ENCODE data around the gene ROR1.

Gene ROR1

DNA sequence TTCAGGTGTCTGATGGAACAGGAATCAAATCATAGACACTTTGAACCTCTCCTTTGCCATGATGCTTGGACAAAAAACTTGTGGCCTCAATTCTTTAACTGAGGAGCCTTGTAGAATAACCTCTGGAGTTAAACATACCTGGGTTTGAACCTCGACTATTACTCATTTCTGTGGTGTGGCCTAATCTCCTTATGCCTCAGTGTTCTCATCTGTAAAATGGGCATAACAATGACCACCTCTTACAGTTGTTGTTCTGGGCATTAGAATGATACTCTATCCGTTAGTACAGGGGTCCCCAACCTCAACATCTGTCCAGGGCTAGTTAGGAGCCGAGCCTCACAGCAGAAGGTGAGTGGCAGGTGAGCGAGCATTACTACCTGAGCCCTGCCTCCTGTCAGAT is 137.2 kb downstream of the ROR1 start:
- DNase-seq = no peak
- Histone ChIP-seq H3K9me3 (no peaks in the 10 kb centered on the region), H3K4me3 (ENCODE audit: low read depth, low read length) (no peak overlapping the region), H3K36me3 (no peaks in the 10 kb centered on the region), H3K27me3 (no peaks in the 10 kb centered on the region), H3K4me1 (no peaks in the 10 kb centered on the region)
- TF ChIP-seq, protein P1, sequence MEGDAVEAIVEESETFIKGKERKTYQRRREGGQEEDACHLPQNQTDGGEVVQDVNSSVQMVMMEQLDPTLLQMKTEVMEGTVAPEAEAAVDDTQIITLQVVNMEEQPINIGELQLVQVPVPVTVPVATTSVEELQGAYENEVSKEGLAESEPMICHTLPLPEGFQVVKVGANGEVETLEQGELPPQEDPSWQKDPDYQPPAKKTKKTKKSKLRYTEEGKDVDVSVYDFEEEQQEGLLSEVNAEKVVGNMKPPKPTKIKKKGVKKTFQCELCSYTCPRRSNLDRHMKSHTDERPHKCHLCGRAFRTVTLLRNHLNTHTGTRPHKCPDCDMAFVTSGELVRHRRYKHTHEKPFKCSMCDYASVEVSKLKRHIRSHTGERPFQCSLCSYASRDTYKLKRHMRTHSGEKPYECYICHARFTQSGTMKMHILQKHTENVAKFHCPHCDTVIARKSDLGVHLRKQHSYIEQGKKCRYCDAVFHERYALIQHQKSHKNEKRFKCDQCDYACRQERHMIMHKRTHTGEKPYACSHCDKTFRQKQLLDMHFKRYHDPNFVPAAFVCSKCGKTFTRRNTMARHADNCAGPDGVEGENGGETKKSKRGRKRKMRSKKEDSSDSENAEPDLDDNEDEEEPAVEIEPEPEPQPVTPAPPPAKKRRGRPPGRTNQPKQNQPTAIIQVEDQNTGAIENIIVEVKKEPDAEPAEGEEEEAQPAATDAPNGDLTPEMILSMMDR (IDR thresholded peaks at IDR 0.05; ENCODE audit: low read depth, low read length) = no peak

DNA sequence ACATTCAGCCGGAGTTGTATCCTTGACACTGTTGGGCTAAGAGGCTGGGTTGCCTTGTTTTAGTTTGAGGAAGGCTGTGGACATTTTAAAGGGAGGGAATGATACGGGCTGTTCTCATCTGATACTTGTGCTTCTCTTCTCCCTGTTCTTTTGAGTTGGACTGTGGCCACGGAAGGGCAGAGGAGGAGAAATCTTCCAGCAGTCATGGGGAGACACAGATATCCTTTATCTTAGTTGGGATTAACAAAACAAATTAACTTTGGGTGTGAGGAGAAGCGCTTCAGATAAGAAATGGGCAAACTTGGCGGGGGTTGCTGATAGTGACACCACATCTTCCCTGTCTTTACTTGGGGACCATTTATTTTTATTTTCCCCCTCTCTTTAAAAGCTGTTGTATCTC is 138.8 kb downstream of the ROR1 start:
- TF ChIP-seq, protein P1 (IDR thresholded peaks at IDR 0.05; ENCODE audit: low read depth, low read length) = no peak
- Histone ChIP-seq H3K4me1 (no peaks in the 10 kb centered on the region), H3K36me3 (no peaks in the 10 kb centered on the region), H3K9me3 (no peaks in the 10 kb centered on the region), H3K4me3 (ENCODE audit: low read depth, low read length) (no peak overlapping the region), H3K27me3 (no peaks in the 10 kb centered on the region)
- no peak for DNase-seq

DNA sequence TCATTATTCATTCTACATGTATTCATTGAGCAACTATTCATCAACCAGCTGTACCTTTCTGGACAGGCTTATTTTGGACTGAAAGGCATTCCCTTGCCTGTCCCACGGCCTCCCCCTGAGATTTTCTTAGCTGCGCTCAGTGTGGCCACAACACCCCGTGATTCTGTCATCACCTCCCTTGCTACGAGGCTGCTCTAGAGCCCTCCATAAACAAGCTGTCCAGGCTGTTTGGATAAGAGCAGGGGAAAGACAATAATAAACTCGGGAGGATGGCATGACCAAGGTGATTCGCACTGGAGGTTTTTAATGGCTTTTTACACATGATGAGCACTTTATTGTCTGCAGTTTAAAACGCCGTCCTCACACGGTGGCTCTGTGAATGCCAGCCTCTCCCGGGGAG is 139.7 kb downstream of the ROR1 start:
- Histone ChIP-seq H3K9me3 (no peaks in the 10 kb centered on the region), H3K36me3 (no peaks in the 10 kb centered on the region), H3K4me1 (no peaks in the 10 kb centered on the region), H3K4me3 (ENCODE audit: low read depth, low read length) (no peak overlapping the region), H3K27me3 (no peaks in the 10 kb centered on the region)
- TF ChIP-seq, protein P1 (IDR thresholded peaks at IDR 0.05; ENCODE audit: low read depth, low read length) = no peak
- no peak for DNase-seq

DNA sequence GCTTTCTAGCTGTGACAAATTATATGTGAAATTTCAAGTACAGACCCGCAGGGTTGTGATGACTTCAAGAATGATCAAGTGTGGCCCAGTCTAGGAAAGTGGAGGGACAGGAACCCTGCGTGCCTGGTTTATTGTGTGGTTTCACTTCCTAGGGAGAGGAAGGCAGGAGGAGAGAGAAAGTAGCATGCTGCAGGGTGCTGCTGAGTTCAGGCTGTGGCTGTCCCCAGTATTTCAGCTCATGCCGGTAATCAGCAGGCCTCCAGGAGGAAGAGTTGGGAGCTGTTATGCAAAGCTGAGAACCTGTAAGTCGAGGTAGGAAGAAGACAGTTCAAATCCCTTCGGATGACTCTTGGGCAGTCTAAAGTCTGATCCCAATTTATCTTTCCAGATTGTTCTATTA is 140.4 kb downstream of the ROR1 start:
- DNase-seq = no peak
- TF ChIP-seq, protein P1 (IDR thresholded peaks at IDR 0.05; ENCODE audit: low read depth, low read length) = no peak
- no peaks in the 10 kb centered on the region for H3K9me3 ChIP-seq
- no peaks in the 10 kb centered on the region for H3K4me1 ChIP-seq
- H3K4me3 ChIP-seq (ENCODE audit: low read depth, low read length) = no peak overlapping the region
- no peaks in the 10 kb centered on the region for H3K36me3 ChIP-seq
- no peaks in the 10 kb centered on the region for H3K27me3 ChIP-seq

DNA sequence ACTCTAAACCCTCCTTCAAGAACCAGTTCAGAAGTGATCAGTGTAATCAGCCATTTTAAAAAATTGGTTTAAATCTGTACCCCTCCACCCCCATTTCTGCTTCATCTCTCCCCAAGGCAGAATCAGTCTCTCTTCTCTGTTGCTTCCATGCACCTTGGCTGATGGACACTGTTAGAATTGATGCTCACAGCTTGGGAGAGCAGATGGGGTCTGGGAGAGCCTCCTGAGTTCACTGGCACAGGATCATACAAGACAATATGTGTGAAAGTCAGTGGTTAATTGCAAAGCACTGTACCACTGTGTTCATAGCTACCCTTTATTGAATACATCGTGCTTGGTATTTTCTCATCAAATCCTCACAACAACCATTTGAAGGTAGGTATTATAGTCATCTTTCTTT is 140.9 kb downstream of the ROR1 start:
- H3K36me3 ChIP-seq = no peaks in the 10 kb centered on the region
- TF ChIP-seq, protein P1 (IDR thresholded peaks at IDR 0.05; ENCODE audit: low read depth, low read length) = no peak
- DNase-seq = no peak
- H3K27me3 ChIP-seq = no peaks in the 10 kb centered on the region
- no peak overlapping the region for H3K4me3 ChIP-seq (ENCODE audit: low read depth, low read length)
- H3K9me3 ChIP-seq = no peaks in the 10 kb centered on the region
- no peaks in the 10 kb centered on the region for H3K4me1 ChIP-seq

DNA sequence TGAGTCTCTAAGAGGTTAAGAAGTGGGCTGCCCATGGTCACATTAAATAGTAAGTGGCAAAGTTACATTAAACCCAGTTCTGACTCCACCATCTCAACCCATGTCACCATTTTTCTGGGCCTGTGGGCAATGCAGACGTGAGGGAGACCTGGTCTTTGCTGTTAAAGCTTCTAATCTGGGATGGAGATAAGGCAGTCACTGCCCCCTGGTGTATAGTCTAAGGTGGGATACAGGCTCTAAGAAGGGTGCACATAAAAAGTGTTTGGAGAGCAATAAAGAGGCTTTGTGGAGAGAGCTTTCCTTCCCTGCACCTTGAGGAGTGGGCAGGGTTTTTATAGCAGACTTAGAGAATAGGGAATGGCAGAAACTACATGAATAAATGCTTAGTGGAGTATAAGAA is 141.3 kb downstream of the ROR1 start:
- peak; percentile 19 for DNase-seq
- TF ChIP-seq, protein P1 (IDR thresholded peaks at IDR 0.05; ENCODE audit: low read depth, low read length) = peak; percentile 48
- H3K4me1 ChIP-seq = no peaks in the 10 kb centered on the region
- no peaks in the 10 kb centered on the region for H3K9me3 ChIP-seq
- no peaks in the 10 kb centered on the region for H3K36me3 ChIP-seq
- H3K4me3 ChIP-seq (ENCODE audit: low read depth, low read length) = no peak overlapping the region
- H3K27me3 ChIP-seq = no peaks in the 10 kb centered on the region
